ENCODE measurements around the gene TNFSF4. TPM values are rescaled to one million over a fixed set of nuclear protein-coding genes. Genes with fewer than 3 reads are reported as not detected.
"Not testable (repeated sequence)": the region's sequence is repeated elsewhere in the genome, so short reads cannot be mapped to it uniquely, and the experiment has no call there.

Gene TNFSF4
- polyA plus RNA-seq, 1 experiment = 5.9 TPM

- Histone ChIP-seq H3K36me3 (ENCODE audit: control insufficient read depth, insufficient read depth, low read length) (no peaks in the 10 kb centered on the region), H3K4me3 (ENCODE audit: low read depth, low read length) (no peak overlapping the region), H3K27me3 (ENCODE audit: control insufficient read depth, insufficient read depth, low read length) (no peaks in the 10 kb centered on the region)
- no peak for DNase-seq (ENCODE audit: low read depth)
- ChIA-PET CTCF (interaction anchor here (1.1 to 1.4 kb wide), 2 partner anchors 8 to 9 kb away, joined by 3 read pairs; no protein-coding TSS in a partner anchor), POLR2A (no interaction called here)
- no peak for TF ChIP-seq CTCF (IDR thresholded peaks at IDR 0.05; ENCODE audit: insufficient read depth, low read depth, low read length)
Observed at GRCh38 chr1:173234899-173235298, 27.8 kb upstream of the TNFSF4 start.

- H3K4me3 ChIP-seq (ENCODE audit: low read depth, low read length); H3K36me3 ChIP-seq (ENCODE audit: control insufficient read depth, insufficient read depth, low read length); DNase-seq (ENCODE audit: low read depth); POLR2A ChIA-PET; H3K27me3 ChIP-seq (ENCODE audit: control insufficient read depth, insufficient read depth, low read length): not testable (repeated sequence)
- CTCF ChIA-PET = interaction anchor here (1.1 kb wide), 1 partner anchor 9 kb away, joined by 3 read pairs; no protein-coding TSS in a partner anchor
Observed at GRCh38 chr1:173234434-173234833, 27.3 kb upstream of the TNFSF4 start.

GRCh38 chr1:173229031-173229430 is 21.9 kb upstream of the TNFSF4 start:
- H3K36me3 ChIP-seq (ENCODE audit: control insufficient read depth, insufficient read depth, low read length); DNase-seq (ENCODE audit: low read depth); H3K27me3 ChIP-seq (ENCODE audit: control insufficient read depth, insufficient read depth, low read length); POLR2A ChIA-PET; H3K4me3 ChIP-seq (ENCODE audit: low read depth, low read length): not testable (repeated sequence)
- CTCF ChIA-PET = interaction anchor here (0.9 kb wide), 1 partner anchor 406 kb away, joined by 3 read pairs; no protein-coding TSS in a partner anchor

- DNase-seq (ENCODE audit: low read depth) = no peak
- H3K4me3 ChIP-seq (ENCODE audit: low read depth, low read length) = no peak overlapping the region
- TF ChIP-seq CTCF (IDR thresholded peaks at IDR 0.05; ENCODE audit: insufficient read depth, low read depth, low read length) = no peak
- CTCF ChIA-PET = interaction anchor here (0.8 to 1.1 kb wide), 3 partner anchors 13 to 32 kb away, joined by 3 read pairs; no protein-coding TSS in a partner anchor
- H3K27me3 ChIP-seq (ENCODE audit: control insufficient read depth, insufficient read depth, low read length) = no peaks in the 10 kb centered on the region
- POLR2A ChIA-PET = no interaction called here
- H3K36me3 ChIP-seq (ENCODE audit: control insufficient read depth, insufficient read depth, low read length) = no peaks in the 10 kb centered on the region
Observed at GRCh38 chr1:173224949-173225348, 17.8 kb upstream of the TNFSF4 start.

GRCh38 chr1:173224280-173224892 is 17.3 kb upstream of the TNFSF4 start:
- CTCF ChIA-PET = interaction anchor here (1.0 to 1.4 kb wide), 2 partner anchors 12 to 31 kb away, joined by 3 read pairs; no protein-coding TSS in a partner anchor
- POLR2A ChIA-PET = no interaction called here
- H3K4me3 ChIP-seq (ENCODE audit: low read depth, low read length) = no peak overlapping the region
- no peak for TF ChIP-seq CTCF (IDR thresholded peaks at IDR 0.05; ENCODE audit: insufficient read depth, low read depth, low read length)
- no peaks in the 10 kb centered on the region for H3K27me3 ChIP-seq (ENCODE audit: control insufficient read depth, insufficient read depth, low read length)
- no peak for DNase-seq (ENCODE audit: low read depth)
- no peaks in the 10 kb centered on the region for H3K36me3 ChIP-seq (ENCODE audit: control insufficient read depth, insufficient read depth, low read length)

- CTCF ChIA-PET = interaction anchor here (1.4 kb wide), 1 partner anchor 10 kb away, joined by 3 read pairs; no protein-coding TSS in a partner anchor
- no peak for DNase-seq (ENCODE audit: low read depth)
- POLR2A ChIA-PET = no interaction called here
- H3K4me3 ChIP-seq (ENCODE audit: low read depth, low read length) = no peak overlapping the region
- H3K36me3 ChIP-seq (ENCODE audit: control insufficient read depth, insufficient read depth, low read length) = no peaks in the 10 kb centered on the region
- no peak for TF ChIP-seq CTCF (IDR thresholded peaks at IDR 0.05; ENCODE audit: insufficient read depth, low read depth, low read length)
- no peaks in the 10 kb centered on the region for H3K27me3 ChIP-seq (ENCODE audit: control insufficient read depth, insufficient read depth, low read length)
Observed at GRCh38 chr1:173223031-173223380, 15.9 kb upstream of the TNFSF4 start.

All from BJ (cell line).